G401.6 (cell line): ENCODE results near the gene DLGAP4.

Source experiments
- FAIRE-seq: peaks from 2 replicates; lab custom pipeline; 2012; peaks lifted over from hg19 to GRCh38; lab: Jason Lieb, UNC

The DLGAP4 gene

DNA sequence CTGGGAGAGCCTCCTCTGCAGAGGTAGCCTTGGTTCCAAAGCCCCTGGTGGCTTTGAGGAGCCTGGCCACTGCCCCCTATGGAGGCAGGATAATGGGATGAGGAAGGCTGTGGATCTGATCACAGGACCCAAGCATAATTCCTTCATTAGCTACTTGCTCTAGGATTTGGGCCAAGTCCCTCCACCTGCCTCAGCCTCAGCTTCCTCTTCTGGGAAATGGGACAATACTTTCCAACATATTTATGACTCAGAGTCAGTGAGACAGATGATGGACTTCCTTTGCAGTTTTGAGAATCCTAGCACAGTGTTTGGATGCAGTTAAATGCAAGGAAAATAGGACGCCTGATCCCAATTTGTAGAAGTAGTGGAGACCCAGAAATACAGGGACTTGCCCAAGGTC lies 171.3 kb downstream of the DLGAP4 start:
- no peak for FAIRE-seq

- FAIRE-seq: no peak
These were observed 172.2 kb downstream of the DLGAP4 start for GRCh38 chr20:36478137-36478905.

DNA sequence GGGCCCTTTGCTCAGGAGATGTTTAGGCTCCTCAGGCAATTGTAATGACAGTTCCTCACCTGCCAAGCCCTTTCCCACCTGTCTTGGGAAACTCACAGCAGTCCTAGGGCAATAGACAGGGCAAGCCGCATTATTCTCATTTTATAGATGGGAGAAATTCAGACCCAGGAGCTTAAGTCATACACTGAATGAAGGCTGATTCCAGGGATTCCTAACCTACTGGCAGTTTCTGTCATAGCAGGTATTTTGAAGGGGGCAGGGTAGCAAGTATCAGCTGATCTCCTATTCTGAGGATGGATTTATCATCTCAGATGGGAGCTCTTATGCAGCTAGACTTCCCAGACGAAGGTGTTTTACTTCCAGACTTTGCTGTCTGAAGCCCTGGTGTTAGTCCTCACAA lies 173.8 kb downstream of the DLGAP4 start:
- no peak for FAIRE-seq

DNA sequence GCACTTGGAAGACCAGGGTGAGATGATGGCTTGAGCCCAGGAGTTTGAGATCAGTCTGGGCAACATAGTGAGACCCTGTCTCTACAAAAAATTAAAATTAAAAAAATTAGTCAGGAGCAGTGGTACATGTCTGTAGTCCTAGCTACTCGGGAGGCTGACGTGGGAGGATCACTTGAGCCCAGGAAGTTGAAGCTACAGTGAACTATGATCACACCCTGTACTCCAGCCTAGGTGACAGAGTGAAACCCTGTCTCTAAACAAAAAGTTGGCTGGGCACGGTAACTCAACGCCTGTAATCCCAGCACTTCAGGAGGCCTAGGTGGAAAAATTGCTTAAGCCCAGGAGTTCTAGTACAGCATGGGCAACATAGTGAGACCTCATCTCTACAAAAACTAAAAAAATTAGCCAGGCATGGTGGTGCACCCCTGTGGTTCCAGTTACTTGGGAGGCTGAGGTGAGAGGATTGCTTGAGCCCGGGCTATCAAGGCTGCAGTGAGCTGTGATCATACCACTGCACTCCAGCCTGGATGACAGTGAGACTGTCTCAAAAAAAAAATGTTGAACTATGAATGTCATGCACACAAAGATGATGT lies 174.4 kb downstream of the DLGAP4 start:
- FAIRE-seq: no peak

DNA sequence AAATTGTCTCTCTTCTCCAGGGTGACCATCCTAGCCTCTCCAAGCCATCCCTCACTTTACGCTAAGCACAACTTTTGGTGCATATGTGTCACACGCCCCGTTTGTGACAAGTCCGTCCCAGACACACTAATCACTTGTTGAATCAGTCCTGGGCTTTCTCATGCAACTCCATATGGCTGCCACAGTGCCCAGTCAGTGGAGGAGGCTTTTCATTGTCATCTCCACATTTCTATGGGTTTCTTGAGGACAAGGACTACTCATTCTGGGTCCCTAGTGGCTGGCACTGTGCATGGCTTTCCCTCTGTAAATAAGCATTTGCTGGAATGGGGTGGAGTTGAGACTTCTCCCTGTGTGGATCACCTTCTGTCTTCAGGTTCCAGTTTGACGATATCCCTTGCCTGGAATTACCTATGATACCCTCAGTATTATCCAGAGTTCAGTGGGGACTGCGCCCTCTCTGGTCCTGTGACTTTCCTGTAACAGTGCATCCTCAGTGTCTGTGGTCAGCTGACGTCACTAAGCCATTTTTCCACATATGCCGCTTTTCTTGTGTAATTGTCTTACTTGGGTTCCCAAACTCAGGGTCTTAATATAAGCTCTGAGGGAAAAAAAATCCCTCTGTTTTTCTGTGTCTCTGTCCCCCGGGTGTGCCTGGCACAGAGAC lies 175.4 kb downstream of the DLGAP4 start:
- no peak for FAIRE-seq

DNA sequence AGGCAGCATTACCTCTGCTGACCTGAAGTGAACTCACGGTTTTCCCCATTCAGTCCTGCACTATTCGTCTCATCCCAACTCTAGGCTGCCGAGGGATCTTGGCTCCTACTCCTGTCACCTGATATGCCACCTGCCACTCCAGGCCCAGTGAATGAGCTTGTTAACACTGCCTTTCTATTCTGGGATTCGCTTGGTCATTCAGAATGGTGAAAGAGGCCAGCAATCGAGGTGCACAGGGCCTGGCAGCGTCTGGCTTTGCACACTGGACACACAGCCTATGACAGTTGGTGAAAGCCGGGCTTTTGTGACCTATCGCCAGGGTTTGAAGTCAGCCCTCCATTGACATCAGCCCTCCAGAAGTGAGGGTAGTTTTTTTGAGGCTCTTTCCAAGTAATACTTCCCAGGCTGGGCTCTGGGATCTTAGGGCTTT lies 175.9 kb downstream of the DLGAP4 start:
- no peak for FAIRE-seq

DNA sequence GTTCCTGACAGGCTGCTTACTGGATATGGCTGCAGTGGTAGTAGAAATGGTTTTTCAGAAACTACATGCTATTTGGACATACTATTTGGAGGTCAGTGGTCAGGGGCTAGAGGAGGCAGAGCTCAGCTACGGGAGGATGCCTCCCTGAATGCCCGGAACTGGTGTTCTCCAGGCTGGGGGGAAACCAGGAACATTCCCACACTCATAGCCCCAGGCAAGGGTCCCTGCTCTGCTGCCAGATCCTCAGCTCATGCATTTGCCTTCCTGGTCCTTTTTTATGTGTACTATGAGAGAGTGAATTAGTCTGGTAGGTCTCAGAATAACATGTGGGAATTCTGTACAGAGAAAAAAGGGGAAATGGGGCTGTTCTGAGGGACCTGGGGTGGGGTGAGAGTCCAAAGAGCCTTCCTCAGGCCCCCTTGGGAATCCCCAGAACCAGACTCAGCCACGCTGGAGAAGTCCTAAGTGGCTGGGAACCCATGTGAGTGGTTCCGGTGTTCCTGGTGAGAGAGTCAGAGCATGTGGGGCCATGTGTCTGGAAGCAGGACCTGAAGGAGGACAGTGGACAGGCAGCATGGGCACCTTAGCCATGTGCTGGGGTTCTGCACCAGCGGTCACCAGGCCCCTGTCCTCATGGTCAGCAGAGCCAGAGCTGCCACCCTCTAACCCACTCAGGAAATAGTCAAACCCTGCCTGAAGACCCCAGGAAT lies 177.2 kb downstream of the DLGAP4 start:
- no peak for FAIRE-seq

GRCh38 chr20:36483919-36484808 lies 178.0 kb downstream of the DLGAP4 start:
- no peak for FAIRE-seq

- FAIRE-seq: no peak
These were observed 179.1 kb downstream of the DLGAP4 start for GRCh38 chr20:36485286-36485685.

GRCh38 chr20:36487069-36487468 lies 180.9 kb downstream of the DLGAP4 start:
- FAIRE-seq: no peak

DNA sequence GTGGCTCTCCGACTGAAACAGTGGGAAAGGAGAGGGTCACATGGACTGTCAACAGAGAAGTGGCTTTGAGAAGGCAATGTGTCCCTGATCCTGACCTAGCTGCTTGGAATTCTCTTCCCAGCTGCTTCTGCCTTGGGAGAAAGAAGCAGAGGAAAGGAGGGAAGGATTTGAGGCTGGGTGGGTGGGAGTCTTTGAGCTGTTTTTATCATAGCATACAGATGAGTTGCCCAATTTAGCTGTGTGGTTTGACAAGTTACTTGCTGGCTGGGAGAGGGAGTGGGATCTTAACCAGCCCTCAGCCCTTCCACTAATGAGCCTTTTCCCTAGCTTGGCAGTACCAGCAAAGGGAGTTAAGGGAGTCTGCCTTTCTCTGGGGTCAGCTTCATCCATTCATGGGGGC lies 184.1 kb downstream of the DLGAP4 start:
- no peak for FAIRE-seq

- FAIRE-seq: no peak
These were observed 185.9 kb downstream of the DLGAP4 start for GRCh38 chr20:36491901-36492617.

DNA sequence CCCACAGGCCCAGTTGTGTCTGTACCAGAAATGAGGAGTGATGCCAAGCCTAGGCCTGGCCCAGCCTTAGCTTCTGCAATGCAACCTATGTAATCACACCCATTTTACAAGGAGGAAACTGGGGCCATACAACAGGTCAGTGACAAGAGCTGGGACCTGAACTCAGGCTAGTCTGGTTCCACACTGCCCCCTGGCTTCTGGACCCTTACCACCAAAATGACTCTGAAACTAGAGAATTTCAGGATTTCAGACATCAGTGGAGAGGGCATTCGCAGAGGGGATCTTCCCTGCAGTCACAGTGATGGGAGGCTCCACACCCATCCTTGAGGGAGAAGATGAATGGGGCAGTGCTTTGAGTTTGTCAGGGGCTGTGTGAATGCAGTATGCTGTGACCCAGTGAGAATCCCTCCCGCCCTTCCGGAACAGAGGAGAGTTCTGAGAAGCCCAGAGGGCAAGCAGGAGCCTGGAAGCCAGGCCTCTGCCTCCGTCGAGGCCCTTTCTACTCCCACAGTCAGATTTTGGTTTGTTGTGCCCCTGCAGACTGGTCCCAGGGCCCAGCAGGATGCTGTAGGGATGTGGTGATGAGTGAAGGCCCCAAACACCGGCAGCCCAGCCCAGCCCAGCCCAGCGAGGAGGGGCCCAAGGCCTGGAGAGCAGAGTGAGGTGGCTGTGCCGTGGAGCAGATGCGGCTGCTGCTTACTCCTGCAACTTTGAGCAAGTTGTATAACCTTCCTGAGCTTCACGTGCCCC lies 187.1 kb downstream of the DLGAP4 start:
- no peak for FAIRE-seq

DNA sequence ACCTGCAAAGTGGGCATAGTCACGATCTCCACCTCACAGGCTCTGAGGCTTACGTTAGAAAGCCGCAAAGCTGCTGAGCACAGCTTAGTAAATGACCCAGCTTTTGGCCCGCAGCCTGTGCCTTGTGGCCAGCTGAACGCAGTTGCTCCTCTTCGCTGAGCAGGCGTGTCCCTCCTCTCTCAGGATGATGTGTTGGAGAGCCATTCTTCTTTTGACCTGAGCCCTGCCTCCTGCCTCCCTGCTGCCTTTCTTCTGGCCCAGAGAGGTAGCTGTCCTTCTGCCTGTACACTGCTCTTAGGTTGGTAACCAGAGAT lies 187.6 kb downstream of the DLGAP4 start:
- FAIRE-seq: no peak

DNA sequence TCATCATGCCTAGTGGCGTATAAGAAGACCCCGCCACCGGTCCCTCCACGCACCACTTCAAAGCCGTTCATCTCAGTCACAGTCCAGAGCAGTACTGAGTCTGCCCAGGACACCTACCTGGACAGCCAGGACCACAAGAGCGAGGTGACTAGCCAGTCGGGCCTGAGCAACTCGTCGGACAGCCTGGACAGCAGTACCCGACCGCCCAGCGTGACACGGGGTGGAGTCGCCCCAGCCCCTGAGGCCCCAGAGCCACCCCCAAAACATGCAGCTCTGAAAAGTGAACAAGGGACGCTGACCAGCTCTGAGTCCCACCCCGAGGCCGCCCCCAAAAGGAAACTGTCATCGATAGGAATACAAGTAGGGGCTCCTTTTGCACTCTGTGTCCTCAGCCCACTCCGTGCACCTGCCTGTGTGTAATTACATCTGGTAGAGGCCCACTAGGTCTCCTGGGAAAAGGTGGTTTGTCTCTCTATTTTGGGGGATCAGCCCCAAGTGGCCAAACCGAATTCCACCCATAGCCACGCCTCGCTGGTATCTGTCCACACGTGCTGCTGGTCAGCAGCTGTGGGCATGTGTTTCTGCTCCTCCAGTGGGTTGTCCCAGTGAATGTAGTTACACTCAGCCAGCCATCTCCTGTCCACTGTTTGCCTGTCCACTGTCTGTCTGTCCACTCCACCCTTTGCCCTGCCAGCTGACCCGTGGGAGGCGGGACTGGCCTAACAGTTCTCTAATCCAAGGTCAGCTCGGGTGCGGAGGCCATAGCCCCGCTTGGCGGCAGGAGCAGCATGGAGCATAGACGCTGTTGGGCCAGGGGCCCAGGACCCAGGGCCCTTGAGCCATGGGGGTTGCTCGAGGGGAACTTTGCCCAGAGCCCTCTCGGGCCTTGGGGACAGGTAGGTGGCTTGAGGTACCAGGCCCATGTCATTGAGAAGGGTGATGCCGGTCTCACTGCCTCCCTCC lies 190.8 kb downstream of the DLGAP4 start:
- FAIRE-seq: no peak

DNA sequence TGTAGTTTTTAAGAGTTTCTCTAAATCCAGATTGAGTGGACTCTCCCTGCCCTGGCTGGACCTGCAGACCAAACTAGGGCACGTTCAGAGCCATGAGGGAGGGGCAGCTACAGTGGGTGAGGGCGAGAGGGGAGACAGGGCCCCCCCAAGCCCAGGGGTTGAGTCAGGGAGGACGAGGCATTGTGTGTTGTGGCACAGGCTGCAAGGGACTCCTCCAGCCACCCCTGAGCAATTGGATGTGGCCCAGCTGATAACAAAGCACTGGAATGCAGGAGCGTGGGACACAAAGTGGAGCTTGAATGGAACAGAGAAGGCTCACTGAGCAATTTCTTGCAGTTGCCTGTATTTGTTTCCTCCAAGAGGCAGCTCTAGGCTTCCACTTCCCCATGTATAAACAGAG lies 191.7 kb downstream of the DLGAP4 start:
- FAIRE-seq: no peak

- no peak for FAIRE-seq
These were observed 192.4 kb downstream of the DLGAP4 start for GRCh38 chr20:36498386-36499179.

DNA sequence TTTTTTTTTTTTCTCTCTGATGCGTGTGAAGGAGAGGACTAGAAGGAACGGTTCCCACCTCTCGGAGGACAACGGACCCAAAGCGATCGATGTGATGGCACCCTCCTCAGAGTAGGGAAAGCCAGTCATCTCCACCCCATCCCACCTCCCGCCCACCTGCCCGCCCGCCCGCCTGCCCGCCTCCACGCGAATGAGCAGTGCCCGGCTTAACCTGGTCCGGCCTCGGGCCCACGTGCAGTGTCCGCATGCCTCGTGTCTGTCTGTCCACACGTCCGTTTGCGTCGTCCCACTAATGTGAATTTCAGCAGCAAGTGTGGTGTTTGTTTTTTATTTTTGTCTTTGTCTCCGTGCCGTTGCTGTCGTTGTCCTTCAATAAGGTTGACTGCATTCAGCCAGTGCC lies 193.1 kb downstream of the DLGAP4 start:
- no peak for FAIRE-seq
